ENCODE measurements around the gene LPA. TPM values are rescaled to one million over a fixed set of nuclear protein-coding genes. Genes with fewer than 3 reads are reported as not detected.

The LPA gene
- polyA plus RNA-seq, 2 donors = 0.01 to 0.08 TPM

GRCh38 chr6:160508599-160508998, 155.5 kb downstream of the LPA start:
- Histone ChIP-seq H3K9me3 (ENCODE audit: control insufficient read depth in 2 of 2, insufficient read depth in 1 of 2, low read depth in 1 of 2, low read length in 1 of 2) (peaks cover 0 to 2% of the 10 kb centered on the region in 2 donors), H3K36me3 (ENCODE audit: control insufficient read depth in 2 of 2, insufficient read depth in 2 of 2, low read length in 1 of 2) (no peaks in the 10 kb centered on the region), H3K4me3 (ENCODE audit: low read depth in 1 of 2, low read length in 2 of 2) (no peak overlapping the region), H3K27me3 (ENCODE audit: control insufficient read depth in 1 of 2, insufficient read depth in 2 of 2, low read length in 2 of 2) (no peaks in the 10 kb centered on the region), H3K4me1 (ENCODE audit: control insufficient read depth in 2 of 2, insufficient read depth in 2 of 2, low read length in 1 of 2) (no peaks in the 10 kb centered on the region), H3K27ac (ENCODE audit: low read depth in 2 of 2, low read length in 1 of 2) (no peak overlapping the region)
- 70 to 72% methylated on average over 2 of the region's 2 CpGs for WGBS, 2 donors

DNA sequence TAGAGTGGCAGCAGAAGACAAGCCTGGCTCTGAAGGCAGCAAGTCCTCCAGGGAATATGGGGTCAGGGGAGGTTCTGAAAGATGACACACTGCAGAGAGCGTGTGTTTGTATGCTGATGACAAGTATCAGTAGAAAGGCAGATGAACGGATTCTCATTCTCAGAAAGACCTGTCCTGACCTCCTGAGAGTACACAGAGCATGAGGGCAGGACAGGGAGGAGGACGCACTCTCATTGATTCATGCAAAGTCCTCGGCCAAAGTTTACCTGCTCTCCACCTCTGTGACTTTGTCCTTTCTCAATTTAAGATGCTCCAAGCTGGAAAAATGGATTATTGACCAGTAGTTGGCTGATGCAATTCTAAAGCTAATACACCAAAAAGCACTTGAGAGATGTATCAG, 156.7 kb downstream of the LPA start:
- no peaks in the 10 kb centered on the region for H3K27me3 ChIP-seq (ENCODE audit: control insufficient read depth in 1 of 2, insufficient read depth in 2 of 2, low read length in 2 of 2)
- no peak overlapping the region for H3K27ac ChIP-seq (ENCODE audit: low read depth in 2 of 2, low read length in 1 of 2)
- H3K4me1 ChIP-seq (ENCODE audit: control insufficient read depth in 2 of 2, insufficient read depth in 2 of 2, low read length in 1 of 2) = no peaks in the 10 kb centered on the region
- peaks cover 0 to 2% of the 10 kb centered on the region in 2 donors for H3K9me3 ChIP-seq (ENCODE audit: control insufficient read depth in 2 of 2, insufficient read depth in 1 of 2, low read depth in 1 of 2, low read length in 1 of 2)
- no peaks in the 10 kb centered on the region for H3K36me3 ChIP-seq (ENCODE audit: control insufficient read depth in 2 of 2, insufficient read depth in 2 of 2, low read length in 1 of 2)
- 72 to 80% methylated on average over 4 of the region's 4 CpGs for WGBS, 2 donors
- no peak overlapping the region for H3K4me3 ChIP-seq (ENCODE audit: low read depth in 1 of 2, low read length in 2 of 2)

GRCh38 chr6:160505970-160506369, 158.1 kb downstream of the LPA start:
- peaks cover 0 to 2% of the 10 kb centered on the region in 2 donors for H3K9me3 ChIP-seq (ENCODE audit: control insufficient read depth in 2 of 2, insufficient read depth in 1 of 2, low read depth in 1 of 2, low read length in 1 of 2)
- H3K4me3 ChIP-seq (ENCODE audit: low read depth in 1 of 2, low read length in 2 of 2) = no peak overlapping the region
- no peaks in the 10 kb centered on the region for H3K27me3 ChIP-seq (ENCODE audit: control insufficient read depth in 1 of 2, insufficient read depth in 2 of 2, low read length in 2 of 2)
- no peak overlapping the region for H3K27ac ChIP-seq (ENCODE audit: low read depth in 2 of 2, low read length in 1 of 2)
- no peaks in the 10 kb centered on the region for H3K4me1 ChIP-seq (ENCODE audit: control insufficient read depth in 2 of 2, insufficient read depth in 2 of 2, low read length in 1 of 2)
- no peaks in the 10 kb centered on the region for H3K36me3 ChIP-seq (ENCODE audit: control insufficient read depth in 2 of 2, insufficient read depth in 2 of 2, low read length in 1 of 2)
- 96 to 99% methylated on average over 1 of the region's 1 CpG for WGBS, 2 donors

DNA sequence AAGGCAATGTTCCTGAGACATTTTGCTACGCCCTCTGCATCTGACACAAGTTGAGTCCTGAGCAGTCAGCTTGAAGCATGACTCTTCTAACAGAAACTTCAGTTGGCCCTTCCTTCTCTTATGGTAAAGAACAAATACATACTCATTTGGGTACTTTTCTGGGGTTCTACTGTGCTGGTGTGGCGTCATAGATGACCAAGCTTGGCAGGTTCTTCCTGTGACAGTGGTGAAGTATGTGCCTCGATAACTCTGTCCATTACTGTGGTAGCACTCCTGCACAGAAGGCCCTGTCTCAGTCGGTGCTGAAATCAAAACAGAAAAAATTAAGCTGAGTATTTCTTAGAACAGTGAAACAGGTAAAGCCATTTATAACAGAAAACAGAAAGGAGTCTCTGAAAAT, 163.4 kb downstream of the LPA start:
- 90% methylated on average over 4 of the region's 4 CpGs for WGBS, 2 donors
- H3K4me1 ChIP-seq (ENCODE audit: control insufficient read depth in 2 of 2, insufficient read depth in 2 of 2, low read length in 1 of 2) = no peaks in the 10 kb centered on the region
- H3K27ac ChIP-seq (ENCODE audit: low read depth in 2 of 2, low read length in 1 of 2) = no peak overlapping the region
- no peak overlapping the region for H3K4me3 ChIP-seq (ENCODE audit: low read depth in 1 of 2, low read length in 2 of 2)
- no peaks in the 10 kb centered on the region for H3K36me3 ChIP-seq (ENCODE audit: control insufficient read depth in 2 of 2, insufficient read depth in 2 of 2, low read length in 1 of 2)
- H3K9me3 ChIP-seq (ENCODE audit: control insufficient read depth in 2 of 2, insufficient read depth in 1 of 2, low read depth in 1 of 2, low read length in 1 of 2) = peaks cover 0 to 2% of the 10 kb centered on the region in 2 donors
- H3K27me3 ChIP-seq (ENCODE audit: control insufficient read depth in 1 of 2, insufficient read depth in 2 of 2, low read length in 2 of 2) = no peaks in the 10 kb centered on the region

- H3K27me3 ChIP-seq (ENCODE audit: control insufficient read depth in 1 of 2, insufficient read depth in 2 of 2, low read length in 2 of 2) = no peaks in the 10 kb centered on the region
- H3K4me1 ChIP-seq (ENCODE audit: control insufficient read depth in 2 of 2, insufficient read depth in 2 of 2, low read length in 1 of 2) = no peaks in the 10 kb centered on the region
- 91 to 94% methylated on average over 3 of the region's 3 CpGs for WGBS, 2 donors
- no peak overlapping the region for H3K4me3 ChIP-seq (ENCODE audit: low read depth in 1 of 2, low read length in 2 of 2)
- no peaks in the 10 kb centered on the region for H3K36me3 ChIP-seq (ENCODE audit: control insufficient read depth in 2 of 2, insufficient read depth in 2 of 2, low read length in 1 of 2)
- H3K27ac ChIP-seq (ENCODE audit: low read depth in 2 of 2, low read length in 1 of 2) = no peak overlapping the region
- H3K9me3 ChIP-seq (ENCODE audit: control insufficient read depth in 2 of 2, insufficient read depth in 1 of 2, low read depth in 1 of 2, low read length in 1 of 2) = peaks cover 0 to 2% of the 10 kb centered on the region in 2 donors
Observed at GRCh38 chr6:160494576-160494975, 169.5 kb downstream of the LPA start.

- H3K4me1 ChIP-seq (ENCODE audit: control insufficient read depth in 2 of 2, insufficient read depth in 2 of 2, low read length in 1 of 2) = no peaks in the 10 kb centered on the region
- 92 to 93% methylated on average over 1 of the region's 1 CpG for WGBS, 2 donors
- H3K27ac ChIP-seq (ENCODE audit: low read depth in 2 of 2, low read length in 1 of 2) = no peak overlapping the region
- peaks cover 0 to 2% of the 10 kb centered on the region in 2 donors for H3K9me3 ChIP-seq (ENCODE audit: control insufficient read depth in 2 of 2, insufficient read depth in 1 of 2, low read depth in 1 of 2, low read length in 1 of 2)
- H3K36me3 ChIP-seq (ENCODE audit: control insufficient read depth in 2 of 2, insufficient read depth in 2 of 2, low read length in 1 of 2) = no peaks in the 10 kb centered on the region
- no peak overlapping the region for H3K4me3 ChIP-seq (ENCODE audit: low read depth in 1 of 2, low read length in 2 of 2)
- no peaks in the 10 kb centered on the region for H3K27me3 ChIP-seq (ENCODE audit: control insufficient read depth in 1 of 2, insufficient read depth in 2 of 2, low read length in 2 of 2)
Observed at GRCh38 chr6:160489091-160489490, 175.0 kb downstream of the LPA start.

DNA sequence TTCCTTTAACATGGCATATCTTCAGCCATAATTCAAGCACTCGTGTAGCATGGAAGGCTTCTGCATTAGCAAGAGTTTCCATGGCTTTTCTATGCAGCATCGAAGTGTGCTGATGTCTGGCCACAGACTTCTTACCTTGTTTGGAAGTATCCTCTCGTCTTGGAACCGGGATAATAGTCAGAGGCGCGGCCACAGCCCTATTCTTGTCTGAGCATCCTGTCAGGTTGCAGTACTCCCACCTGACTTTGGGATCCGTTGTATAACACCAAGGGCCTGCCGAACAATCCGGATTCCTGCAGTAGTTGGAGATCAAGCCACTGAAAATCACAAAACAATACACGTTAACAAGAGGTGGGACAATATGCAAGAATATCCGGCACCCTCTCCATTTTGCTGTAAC, 177.0 kb downstream of the LPA start:
- Histone ChIP-seq H3K36me3 (ENCODE audit: control insufficient read depth in 2 of 2, insufficient read depth in 2 of 2, low read length in 1 of 2) (no peaks in the 10 kb centered on the region), H3K9me3 (ENCODE audit: control insufficient read depth in 2 of 2, insufficient read depth in 1 of 2, low read depth in 1 of 2, low read length in 1 of 2) (peaks cover 0 to 2% of the 10 kb centered on the region in 2 donors), H3K4me1 (ENCODE audit: control insufficient read depth in 2 of 2, insufficient read depth in 2 of 2, low read length in 1 of 2) (no peaks in the 10 kb centered on the region), H3K27ac (ENCODE audit: low read depth in 2 of 2, low read length in 1 of 2) (no peak overlapping the region), H3K27me3 (ENCODE audit: control insufficient read depth in 1 of 2, insufficient read depth in 2 of 2, low read length in 2 of 2) (no peaks in the 10 kb centered on the region), H3K4me3 (ENCODE audit: low read depth in 1 of 2, low read length in 2 of 2) (no peak overlapping the region)
- 92 to 94% methylated on average over 11 of the region's 11 CpGs for WGBS, 2 donors

Other genes with a start within 250 kb of the LPA start
- not detected for gene PLG, start 38.0 kb upstream of the LPA start, polyA plus RNA-seq

Measured in esophagus (tissue), 2 donors.